Spleen (tissue), 11 donors: ENCODE measurements around the gene FAM20A. TPM values are rescaled to one million over a fixed set of nuclear protein-coding genes. Genes with fewer than 3 reads are reported as not detected.

Source experiments
- DNase-seq: peaks from one replicate; pipeline ENCODE4 v3.0.0-alpha.2; 2020
- H3K27ac ChIP-seq, 8 donors: fragments of 200-600 bp; sonication (generic) in 7 of 8; 1 replicate in 4 of 8; 2 replicates in 4 of 8; pipeline versions ENCODE4 v1.5.0 to v1.8.0; 2016 to 2021; ENCODE audit warnings: inconsistent platforms in 4 of 8, mild to moderate bottlenecking in 4 of 8, moderate library complexity in 1 of 8
- H3K27me3 ChIP-seq, 7 donors: fragments of 200-600 bp; sonication (generic) in 6 of 7; replicated peaks in 1 of 7; 1 replicate in 4 of 7; 2 replicates in 3 of 7; pipeline versions ENCODE4 v1.5.0 to v1.8.0; 2016 to 2021; ENCODE audit warnings: inconsistent platforms in 3 of 7, mild to moderate bottlenecking in 1 of 7
- H3K36me3 ChIP-seq, 6 donors: fragments of 200-600 bp; sonication (generic) in 5 of 6; 1 replicate in 4 of 6; 2 replicates in 2 of 6; pipeline versions ENCODE4 v1.5.0 to v1.8.0; 2016 to 2021; ENCODE audit warnings: inconsistent platforms in 2 of 6
- H3K4me1 ChIP-seq, 6 donors: fragments of 200-600 bp; sonication (generic) in 5 of 6; 1 replicate in 3 of 6; 2 replicates in 3 of 6; pipeline versions ENCODE4 v1.5.0 to v1.8.0; 2016 to 2021; ENCODE audit warnings: inconsistent platforms in 3 of 6
- H3K4me3 ChIP-seq, 8 donors: fragments of 200-600 bp; sonication (generic) in 7 of 8; 1 replicate in 4 of 8; 2 replicates in 4 of 8; pipeline versions ENCODE4 v1.5.0 to v1.8.0; 2016 to 2021; ENCODE audit warnings: inconsistent platforms in 4 of 8, mild to moderate bottlenecking in 4 of 8, moderate library complexity in 2 of 8
- H3K9me3 ChIP-seq, 8 donors: fragments of 200-600 bp; sonication (generic) in 7 of 8; 1 replicate in 4 of 8; 2 replicates in 4 of 8; pipeline versions ENCODE4 v1.5.0 to v1.8.0; 2016 to 2021; ENCODE audit warnings: inconsistent platforms in 4 of 8
- POLR2A ChIP-seq, 3 donors: fragments of 450-650 bp; IDR thresholded peaks; one replicate each; pipeline ENCODE4 v1.5.1; 2017; ENCODE audit warnings: antibody characterized with exemption in 3 of 3, mild to moderate bottlenecking in 1 of 3
- POLR2AphosphoS5 ChIP-seq, 3 donors: sonication (generic); formaldehyde crosslinking; IDR thresholded peaks; one replicate each; pipeline ENCODE4 v1.5.1; 2017; ENCODE audit warnings: antibody characterized with exemption in 3 of 3
- WGBS, 5 donors: extraction: QIAGEN DNeasy Blood & Tissue Kit in 3 of 5; methylation state at CpG; one replicate each; pipeline versions ENCODE4 v1.1.5 to v1.1.7; 2013 to 2018; 5-methylcytosine and 5-hydroxymethylcytosine counted together
- intact Hi-C: fragments of 100-400 bp; cut with DNase I; formaldehyde crosslinking; loops from one replicate; pipeline ENCODE4 v1.15.0; 2023; ENCODE audit warnings: low total_unique reads
- polyA plus RNA-seq, 3 donors: library from polyadenylated mRNA; stranded (reverse); fragments of 200-250 nt; gene quantifications; one replicate each; pipeline ENCODE4 v1.2.1, GENCODE V29; 2013
- total RNA-seq, 7 donors: library from RNA; depleted of rRNA in 3 of 7; stranded (reverse); fragments of >200 nt in 3 of 7; fragmentation: NEBNext Ultra II Directional in 4 of 7; extraction: Animal tissue kit (Norgen Biotek cat#: 25700) in 4 of 7; gene quantifications; one replicate each; pipeline versions ENCODE4 v1.1.0 to v1.2.1, GENCODE V29; 2016 to 2021
- TF ChIP-seq, protein P1 (sequence below), 11 experiments: fragments of 200-600 bp in 7 of 11; fragments of 450-650 bp in 4 of 11; sonication (generic) in 4 of 11; IDR thresholded peaks in 8 of 11; conservative IDR thresholded peaks in 3 of 11; 1 replicate in 7 of 11; 2 replicates in 4 of 11; pipeline versions ENCODE4 v1.4.0 to v1.8.0; 2016 to 2021; ENCODE audit warnings: antibody characterized with exemption in 11 of 11, inconsistent platforms in 4 of 11, mild to moderate bottlenecking in 1 of 11
- donor health status: healthy with polysubstance abuse.
- donor health status: DM: no; HTN: no; CAD: no; lungs with moderate emphysema.
- donor health status: DM: no; HTN: no; CAD: no.
- donor health status: Bipolar disorder and iron deficiency.
- donor health status: healthy.
- donor health status: DM: no; HTN: no; CAD: no.
- donor health status: DM: yes; HTN: yes; CAD: no.

FAM20A gene
- total and polyA plus RNA-seq, 10 donors = 5.0 to 58.0 (median 26.1) TPM

DNA sequence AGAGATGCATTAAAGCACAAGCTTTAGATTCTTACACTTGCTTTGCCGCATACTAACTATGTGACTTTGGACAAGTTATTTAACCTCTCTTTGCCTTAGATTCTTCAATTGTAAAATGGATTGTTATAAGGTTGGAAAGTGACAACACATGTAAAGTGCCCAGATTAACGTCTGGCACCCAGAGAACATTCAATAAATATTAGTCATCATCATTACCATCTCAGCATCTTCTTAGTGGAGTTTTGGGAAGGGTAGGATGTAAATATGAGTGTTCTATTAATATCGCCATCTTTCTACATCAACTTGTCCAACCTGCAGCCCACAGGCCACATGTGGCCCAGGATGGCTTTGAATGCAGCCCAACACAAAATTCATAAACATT, 27.4 kb upstream of the FAM20A start:
- TF ChIP-seq, protein P1, sequence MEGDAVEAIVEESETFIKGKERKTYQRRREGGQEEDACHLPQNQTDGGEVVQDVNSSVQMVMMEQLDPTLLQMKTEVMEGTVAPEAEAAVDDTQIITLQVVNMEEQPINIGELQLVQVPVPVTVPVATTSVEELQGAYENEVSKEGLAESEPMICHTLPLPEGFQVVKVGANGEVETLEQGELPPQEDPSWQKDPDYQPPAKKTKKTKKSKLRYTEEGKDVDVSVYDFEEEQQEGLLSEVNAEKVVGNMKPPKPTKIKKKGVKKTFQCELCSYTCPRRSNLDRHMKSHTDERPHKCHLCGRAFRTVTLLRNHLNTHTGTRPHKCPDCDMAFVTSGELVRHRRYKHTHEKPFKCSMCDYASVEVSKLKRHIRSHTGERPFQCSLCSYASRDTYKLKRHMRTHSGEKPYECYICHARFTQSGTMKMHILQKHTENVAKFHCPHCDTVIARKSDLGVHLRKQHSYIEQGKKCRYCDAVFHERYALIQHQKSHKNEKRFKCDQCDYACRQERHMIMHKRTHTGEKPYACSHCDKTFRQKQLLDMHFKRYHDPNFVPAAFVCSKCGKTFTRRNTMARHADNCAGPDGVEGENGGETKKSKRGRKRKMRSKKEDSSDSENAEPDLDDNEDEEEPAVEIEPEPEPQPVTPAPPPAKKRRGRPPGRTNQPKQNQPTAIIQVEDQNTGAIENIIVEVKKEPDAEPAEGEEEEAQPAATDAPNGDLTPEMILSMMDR (IDR thresholded peaks at IDR 0.05 in 8 of 11, conservative IDR thresholded peaks at IDR 0.05 in 3 of 11) = no peak
- TF ChIP-seq POLR2AphosphoS5 (IDR thresholded peaks at IDR 0.05) (no peak), POLR2A (IDR thresholded peaks at IDR 0.05) (no peak)
- no peaks in the 10 kb centered on the region for H3K9me3 ChIP-seq
- no peaks in the 10 kb centered on the region for H3K27me3 ChIP-seq
- peak overlapping the region in 1 of 8 donors; percentile 35 for H3K27ac ChIP-seq
- 85 to 93% (median 89%) methylated on average over 3 of the region's 3 CpGs for WGBS, 5 donors
- intact Hi-C loops = no loop called here
- H3K4me3 ChIP-seq = no peak overlapping the region
- DNase-seq = no peak
- H3K36me3 ChIP-seq = no peaks in the 10 kb centered on the region
- peaks cover 0 to 11% (median 0%) of the 10 kb centered on the region in 6 donors for H3K4me1 ChIP-seq

- Histone ChIP-seq H3K27ac (peak overlapping the region in 4 of 8 donors; percentile 5 to 48 (median 26)), H3K27me3 (no peaks in the 10 kb centered on the region), H3K4me3 (no peak overlapping the region), H3K36me3 (no peaks in the 10 kb centered on the region), H3K4me1 (peaks cover 0 to 11% (median 0%) of the 10 kb centered on the region in 6 donors), H3K9me3 (no peaks in the 10 kb centered on the region)
- intact Hi-C loops = no loop called here
- TF ChIP-seq POLR2AphosphoS5 (IDR thresholded peaks at IDR 0.05) = no peak
- no peak for TF ChIP-seq POLR2A (IDR thresholded peaks at IDR 0.05)
- TF ChIP-seq, protein P1 (IDR thresholded peaks at IDR 0.05 in 8 of 11, conservative IDR thresholded peaks at IDR 0.05 in 3 of 11) = no peak
- no peak for DNase-seq
- 63 to 73% (median 70%) methylated on average over 4 of the region's 4 CpGs for WGBS, 5 donors
Observed at GRCh38 chr17:68627956-68628575, 26.9 kb upstream of the FAM20A start.

GRCh38 chr17:68624381-68624780, 23.2 kb upstream of the FAM20A start:
- DNase-seq = no peak
- no peaks in the 10 kb centered on the region for H3K36me3 ChIP-seq
- no peaks in the 10 kb centered on the region for H3K9me3 ChIP-seq
- peaks cover 0 to 11% (median 0%) of the 10 kb centered on the region in 6 donors for H3K4me1 ChIP-seq
- no peak overlapping the region for H3K4me3 ChIP-seq
- H3K27ac ChIP-seq = no peak overlapping the region
- no peaks in the 10 kb centered on the region for H3K27me3 ChIP-seq
- intact Hi-C loops = no loop called here
- 88 to 100% (median 97%) methylated on average over 1 of the region's 1 CpG for WGBS, 5 donors
- TF ChIP-seq, protein P1 (IDR thresholded peaks at IDR 0.05 in 8 of 11, conservative IDR thresholded peaks at IDR 0.05 in 3 of 11) = no peak
- TF ChIP-seq POLR2A (IDR thresholded peaks at IDR 0.05) = no peak
- no peak for TF ChIP-seq POLR2AphosphoS5 (IDR thresholded peaks at IDR 0.05)

DNA sequence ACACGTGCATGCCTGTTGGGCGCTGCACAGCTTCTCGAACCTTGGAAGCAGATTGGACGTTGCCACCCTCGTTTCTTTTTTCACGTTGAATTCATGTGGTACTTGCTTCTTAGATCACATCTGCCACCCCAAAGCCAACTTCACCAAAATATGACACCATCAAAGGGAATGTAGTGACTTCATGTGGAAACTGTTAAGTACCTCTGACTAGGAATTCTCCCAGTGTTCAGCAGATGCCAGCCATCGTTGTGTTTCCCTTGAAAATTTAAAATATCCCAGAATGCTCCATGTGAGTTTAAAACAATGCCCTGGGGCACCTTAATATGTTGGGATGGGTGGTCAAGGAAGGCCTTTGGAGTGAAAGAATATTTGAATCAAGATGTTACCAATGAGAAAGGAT, 22.6 kb upstream of the FAM20A start:
- Histone ChIP-seq H3K4me3 (no peak overlapping the region), H3K27me3 (no peaks in the 10 kb centered on the region), H3K36me3 (no peaks in the 10 kb centered on the region), H3K9me3 (no peaks in the 10 kb centered on the region), H3K4me1 (peaks cover 0 to 11% (median 0%) of the 10 kb centered on the region in 6 donors), H3K27ac (no peak overlapping the region)
- DNase-seq = no peak
- WGBS, 5 donors = 74 to 80% (median 77%) methylated on average over 7 of the region's 7 CpGs
- TF ChIP-seq, protein P1 (IDR thresholded peaks at IDR 0.05 in 8 of 11, conservative IDR thresholded peaks at IDR 0.05 in 3 of 11) = no peak
- TF ChIP-seq POLR2A (IDR thresholded peaks at IDR 0.05) (no peak), POLR2AphosphoS5 (IDR thresholded peaks at IDR 0.05) (no peak)
- intact Hi-C loops = no loop called here
